Measurements from ENCODE around the gene ZNF473. TPM values are rescaled to one million over a fixed set of nuclear protein-coding genes. Genes with fewer than 3 reads are reported as not detected.
"Not testable (repeated sequence)": the region's sequence is repeated elsewhere in the genome, so short reads cannot be mapped to it uniquely, and the experiment has no call there.

The ZNF473 gene
- total RNA-seq, 2 donors from 2014 or later, result 13.2 to 19.7 TPM

- not testable (repeated sequence) for H3K4me3 Mint-ChIP-seq; DNase-seq; H3K27ac Mint-ChIP-seq; H3K27me3 Mint-ChIP-seq (ENCODE audit: low read depth); H3K4me1 Mint-ChIP-seq (ENCODE audit: low read depth); H3K9me3 Mint-ChIP-seq; ATAC-seq (replicated peaks in 1 of 2); H3K36me3 Mint-ChIP-seq (ENCODE audit: insufficient read depth in 2 of 2)
Observed at GRCh38 chr19:50099696-50100095, 73.9 kb downstream of the ZNF473 start.

GRCh38 chr19:50100946-50101345 is 75.1 kb downstream of the ZNF473 start:
- not testable (repeated sequence) for H3K4me3 Mint-ChIP-seq; H3K27ac Mint-ChIP-seq; ATAC-seq (replicated peaks in 1 of 2); H3K4me1 Mint-ChIP-seq (ENCODE audit: low read depth); H3K9me3 Mint-ChIP-seq; DNase-seq; H3K36me3 Mint-ChIP-seq (ENCODE audit: insufficient read depth in 2 of 2); H3K27me3 Mint-ChIP-seq (ENCODE audit: low read depth)

Other genes with a start within 250 kb of the ZNF473 start
- gene FUZ, start 212.7 kb upstream of the ZNF473 start, total RNA-seq, result 10 to 100 TPM; 24.7 to 37.3 TPM
- 10 to 100 TPM; 47.0 to 50.2 TPM for gene MED25, start 207.7 kb upstream of the ZNF473 start, total RNA-seq
- 10 to 100 TPM; 63.8 to 73.3 TPM for gene PTOV1, start 174.8 kb upstream of the ZNF473 start, total RNA-seq
- gene PNKP, start 158.4 kb upstream of the ZNF473 start, total RNA-seq, result 10 to 100 TPM; 71.1 to 74.5 TPM
- gene AKT1S1, start 148.7 kb upstream of the ZNF473 start, total RNA-seq, result 10 to 100 TPM; 30.5 to 36.6 TPM
- 10 to 100 TPM; 47.9 to 53.9 TPM for gene TBC1D17, start 148.3 kb upstream of the ZNF473 start, total RNA-seq
- gene IL4I1, start 129.1 kb upstream of the ZNF473 start, total RNA-seq, result 10 to 100 TPM; 16.7 to 42.3 TPM
- gene ATF5, start 96.8 kb upstream of the ZNF473 start, total RNA-seq, result 10 to 100 TPM; 52.3 to 73.6 TPM
- 100 to 1,000 TPM; 135 to 139 TPM for gene NUP62, start 96.5 kb upstream of the ZNF473 start, total RNA-seq
- gene SIGLEC11, start 64.8 kb upstream of the ZNF473 start, total RNA-seq, result not detected
- gene VRK3, start 633 bp upstream of the ZNF473 start, total RNA-seq, result 10 to 100 TPM; 59.7 to 65.5 TPM
- not detected for gene IZUMO2, start 137.3 kb downstream of the ZNF473 start, total RNA-seq
- not detected for gene MYH14, start 177.6 kb downstream of the ZNF473 start, total RNA-seq